Measurements from ENCODE around the gene CCDC74B.
"Not testable (repeated sequence)": the region's sequence is repeated elsewhere in the genome, so short reads cannot be mapped to it uniquely, and the experiment has no call there.

- not testable (repeated sequence) for TF ChIP-seq EZH2 (IDR thresholded peaks at IDR 0.05; ENCODE audit: low read depth); CTCF (conservative IDR thresholded peaks at IDR 0.05)
Observed at GRCh38 chr2:130166611-130167010, 21.7 kb upstream of the CCDC74B start.

Measured in PC-9 (cell line).